GM19043 (cell line): Measurements from ENCODE around the gene NTRK3.

Experiments
- ATAC-seq: cut with Tn5 transposase; IDR thresholded peaks from one replicate; pipeline ENCODE4 v1.9.1; 2021; ENCODE audit warnings: low read depth; ENCODE audit not compliant: unreplicated experiment

NTRK3 gene

GRCh38 chr15:87916208-87916607 lies 340.3 kb downstream of the NTRK3 start:
- no peak for ATAC-seq

- ATAC-seq: no peak
These were observed 346.2 kb downstream of the NTRK3 start for GRCh38 chr15:87910301-87910700.

DNA sequence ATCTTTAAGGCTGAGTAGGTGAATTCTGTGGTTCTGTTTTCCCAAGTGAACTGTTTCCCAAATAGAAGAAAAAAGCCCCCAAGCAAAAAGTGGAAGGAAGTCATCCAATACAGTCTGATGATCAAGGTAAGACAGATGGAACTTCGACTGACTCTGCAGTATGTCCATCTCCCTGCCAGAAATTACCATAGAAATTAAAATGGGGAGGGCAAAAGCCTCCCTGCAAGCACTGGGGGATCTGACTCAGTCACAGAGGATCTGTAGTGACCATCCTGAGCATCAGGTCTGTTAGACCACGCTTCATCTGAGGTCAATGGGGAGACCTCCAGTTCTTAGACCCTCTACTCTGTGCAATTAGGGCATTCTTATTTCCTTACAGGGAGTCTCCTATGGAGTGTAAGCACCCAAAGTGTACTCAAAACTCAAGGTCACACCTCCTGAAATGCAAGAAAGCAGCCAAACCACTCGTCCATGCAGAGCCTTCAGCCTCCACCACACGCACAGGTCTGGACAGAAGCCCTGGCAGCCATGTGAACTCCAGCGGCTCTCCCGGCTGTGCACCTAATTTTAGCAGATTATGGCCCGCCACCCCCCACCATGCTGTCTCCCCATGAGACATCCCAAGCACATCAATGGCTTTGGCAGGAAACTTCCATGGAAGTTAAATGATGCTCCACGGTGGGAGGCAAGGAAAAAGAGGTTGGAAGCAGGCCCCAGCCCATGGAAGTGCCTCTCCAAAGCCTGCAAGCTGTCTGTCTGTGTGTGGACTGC lies 348.7 kb downstream of the NTRK3 start:
- ATAC-seq: no peak

- no peak for ATAC-seq
These were observed 350.1 kb downstream of the NTRK3 start for GRCh38 chr15:87906444-87906843.

- ATAC-seq: no peak
These were observed 353.6 kb downstream of the NTRK3 start for GRCh38 chr15:87902772-87903426.

DNA sequence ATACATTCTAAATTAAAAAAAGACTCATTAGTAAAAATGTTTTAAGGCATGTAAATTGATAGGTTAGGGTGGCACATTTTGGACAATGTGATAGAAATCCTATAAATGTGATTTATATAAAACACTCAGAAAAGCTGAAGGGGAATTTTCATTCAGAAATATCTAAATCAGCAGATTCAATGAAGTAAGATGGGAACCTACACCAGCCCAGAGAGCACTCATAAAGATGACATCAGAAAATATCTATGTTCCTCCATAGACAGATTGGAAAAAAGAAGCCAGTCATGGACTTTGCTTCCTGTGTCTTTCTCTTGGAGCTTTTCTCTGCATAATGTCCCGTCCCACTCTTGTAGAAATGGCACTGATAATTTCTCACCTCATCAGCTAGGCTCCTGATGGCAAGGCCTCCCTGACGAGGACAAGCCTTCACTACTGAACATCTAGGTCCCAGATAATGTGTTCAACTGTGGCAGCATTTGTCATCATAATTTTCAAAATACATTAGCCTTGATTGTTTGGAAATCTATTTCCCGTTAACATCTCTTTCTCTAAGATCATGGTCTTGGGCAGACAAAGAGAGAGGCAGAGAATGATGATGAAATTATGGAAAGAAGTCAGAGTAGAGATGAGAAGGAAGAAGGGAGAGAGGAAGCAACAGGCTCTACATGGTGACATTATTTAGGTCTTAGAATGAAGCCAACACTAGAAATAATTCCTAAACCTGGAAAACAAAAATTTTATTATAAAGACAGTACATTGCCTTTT lies 354.4 kb downstream of the NTRK3 start:
- no peak for ATAC-seq

DNA sequence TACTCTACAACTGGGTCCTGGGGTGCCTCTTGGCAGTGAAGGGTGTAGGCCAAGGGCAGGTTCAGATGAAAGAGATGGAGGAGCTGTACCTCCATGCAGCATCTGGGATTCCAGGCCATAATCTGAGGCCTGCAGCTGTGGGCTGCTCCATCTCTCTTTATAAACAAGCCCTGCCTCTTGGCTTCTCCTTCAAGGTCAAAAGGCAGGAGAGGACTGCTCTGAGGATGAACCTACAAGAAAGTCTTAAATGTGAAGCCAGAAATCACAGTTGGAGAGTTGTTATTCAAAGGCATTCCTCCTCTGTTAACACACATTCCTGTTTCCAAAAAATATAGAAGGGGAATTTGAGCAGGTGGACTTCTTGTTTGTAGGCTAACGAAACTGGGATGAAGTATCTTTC lies 355.5 kb downstream of the NTRK3 start:
- no peak for ATAC-seq

- no peak for ATAC-seq
These were observed 359.6 kb downstream of the NTRK3 start for GRCh38 chr15:87896936-87897335.

DNA sequence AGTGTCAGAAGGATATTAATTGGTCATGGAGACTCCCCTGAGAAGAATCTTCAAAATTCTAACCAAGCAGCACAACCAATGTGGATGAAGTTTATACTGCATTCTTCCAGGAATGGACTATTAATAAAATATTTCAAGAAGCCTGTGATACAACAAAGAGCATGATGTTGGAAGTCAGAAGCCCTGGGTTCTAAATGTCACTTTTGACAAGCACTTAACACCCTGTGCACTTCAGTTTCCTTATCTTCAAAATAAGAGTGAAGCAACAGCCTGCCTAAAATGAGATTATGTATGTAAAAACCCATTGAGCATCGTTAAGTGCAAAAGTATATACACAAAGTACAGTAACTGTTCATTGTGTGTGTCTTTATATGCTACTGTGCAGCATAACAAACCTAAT lies 369.4 kb downstream of the NTRK3 start:
- no peak for ATAC-seq

DNA sequence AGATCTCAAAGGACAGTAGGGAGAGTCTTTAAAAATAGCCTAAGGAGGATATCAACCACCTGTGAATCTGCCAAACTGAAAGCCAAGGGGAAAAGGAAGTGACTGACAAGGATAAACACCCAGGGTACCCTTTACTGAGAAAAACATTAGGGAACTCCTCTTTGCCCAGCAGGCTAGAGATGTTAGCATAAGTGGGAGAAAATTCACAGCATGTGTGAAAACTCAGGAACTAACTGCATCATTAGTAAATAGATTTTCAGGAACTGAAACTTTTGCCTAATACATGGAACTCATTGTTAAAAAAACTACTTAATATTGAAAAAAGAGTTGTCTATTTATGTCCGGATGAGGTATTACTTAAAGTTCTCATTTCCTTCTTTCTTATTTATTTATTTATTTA lies 375.5 kb downstream of the NTRK3 start:
- no peak for ATAC-seq

DNA sequence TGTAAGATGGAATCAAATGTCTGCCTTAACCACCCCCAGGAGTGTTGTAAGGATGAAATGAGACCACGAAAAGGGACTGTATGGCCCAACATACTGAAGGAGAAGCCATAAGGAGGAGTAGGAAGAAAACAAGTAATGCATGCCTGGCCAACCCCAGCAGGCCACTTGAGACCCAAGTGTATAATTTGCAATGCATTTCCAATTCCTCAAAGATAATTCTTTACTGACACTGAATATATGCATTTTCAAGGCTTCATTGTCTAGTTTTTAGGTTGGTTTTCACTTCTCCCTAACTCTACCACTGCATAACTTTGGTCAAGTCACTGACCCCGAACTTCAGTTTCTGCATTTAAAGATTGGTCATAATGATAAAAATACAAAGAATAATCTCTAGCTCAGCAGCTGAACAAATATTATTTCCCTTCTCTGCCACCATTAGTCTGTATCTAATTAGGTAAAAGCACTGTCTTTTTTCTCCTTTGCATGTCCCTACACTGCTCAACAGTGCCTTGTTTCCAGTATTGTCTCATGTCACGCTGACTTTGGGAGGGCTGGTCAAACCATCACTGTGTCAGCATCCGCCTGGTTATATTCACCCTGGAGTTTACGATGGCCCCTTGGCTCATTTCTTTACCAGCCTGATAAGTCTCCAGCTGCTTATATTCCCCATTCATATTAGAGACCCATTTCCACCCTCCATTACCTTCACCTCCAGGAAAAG lies 378.6 kb downstream of the NTRK3 start:
- no peak for ATAC-seq

DNA sequence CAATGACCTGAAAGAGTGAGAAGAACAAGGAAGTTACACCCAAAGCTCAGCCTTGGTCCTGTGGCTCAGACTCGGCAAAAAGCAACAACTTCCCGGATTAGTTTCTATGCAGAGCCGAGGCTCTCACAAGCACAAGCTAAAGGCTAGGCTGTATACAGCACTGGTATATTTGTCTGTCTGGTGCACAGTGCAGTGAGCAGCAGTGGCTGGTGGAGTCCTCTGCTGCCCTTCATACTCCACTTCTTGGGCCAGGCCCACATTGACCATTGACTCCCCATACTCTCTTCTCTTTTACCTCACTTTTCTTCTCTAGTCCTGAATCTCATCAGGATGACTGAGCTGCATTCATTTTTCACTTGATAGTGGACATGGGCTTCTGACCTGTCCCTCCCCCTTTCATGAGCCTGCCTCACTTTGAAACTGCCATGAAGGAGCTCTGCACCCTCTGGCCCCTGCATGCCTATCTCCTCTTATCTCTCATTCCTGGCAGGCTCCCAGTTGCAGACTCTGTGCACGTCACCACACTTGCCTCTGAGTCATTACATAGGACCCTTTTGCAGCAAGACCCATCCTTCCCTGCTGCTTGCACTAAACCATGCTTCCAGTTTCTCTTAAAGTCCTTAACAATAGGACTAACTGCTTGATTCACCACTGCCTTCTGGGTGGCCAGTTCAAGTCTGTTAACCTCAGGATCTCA lies 379.3 kb downstream of the NTRK3 start:
- ATAC-seq: no peak

- no peak for ATAC-seq
These were observed 381.4 kb downstream of the NTRK3 start for GRCh38 chr15:87874896-87875711.

DNA sequence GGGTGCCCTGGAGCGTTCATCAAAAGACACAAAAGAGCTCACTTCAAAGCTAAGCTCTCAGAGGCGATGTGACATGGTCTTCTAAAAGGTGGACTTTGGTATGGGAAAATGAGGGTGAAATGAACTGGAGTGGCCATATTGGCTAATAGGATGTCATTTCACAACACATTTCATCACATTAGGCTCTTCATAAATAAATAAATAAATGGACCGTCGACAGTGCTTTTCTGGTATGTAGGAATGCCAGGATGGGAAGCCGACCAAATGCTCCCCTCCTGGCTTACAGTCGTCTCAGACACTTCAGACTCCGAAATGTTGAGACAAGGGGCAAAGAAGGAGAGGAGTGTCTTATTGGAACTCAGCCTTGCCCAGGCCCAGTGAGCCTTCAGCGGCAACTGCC lies 383.0 kb downstream of the NTRK3 start:
- no peak for ATAC-seq

DNA sequence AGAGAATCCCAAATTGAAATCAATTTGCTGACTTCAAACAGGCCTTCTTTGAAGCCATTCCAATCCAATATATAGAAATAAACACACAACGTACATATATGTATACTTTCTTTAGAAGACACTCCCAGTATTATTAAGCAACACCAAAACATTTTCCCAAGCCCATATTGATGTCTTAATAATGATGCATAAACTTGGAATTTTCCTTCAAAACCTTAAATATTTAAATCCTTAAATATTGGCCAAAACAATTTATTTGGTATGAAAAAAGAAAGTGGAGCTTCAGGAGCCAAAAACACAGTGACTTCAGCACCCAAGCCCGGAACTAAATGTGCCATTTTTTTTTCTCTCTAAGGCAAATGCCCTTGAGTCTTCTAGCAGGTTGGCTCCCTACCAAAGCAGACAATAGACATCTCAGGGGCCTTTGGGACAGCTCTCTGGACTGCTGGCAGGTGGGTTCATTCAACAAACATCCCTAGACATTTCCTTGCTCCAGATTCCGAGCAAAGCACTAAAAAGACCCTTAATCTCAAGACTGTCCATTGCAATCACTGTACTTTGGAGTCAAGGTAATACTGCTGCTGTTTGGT lies 384.7 kb downstream of the NTRK3 start:
- ATAC-seq: no peak

DNA sequence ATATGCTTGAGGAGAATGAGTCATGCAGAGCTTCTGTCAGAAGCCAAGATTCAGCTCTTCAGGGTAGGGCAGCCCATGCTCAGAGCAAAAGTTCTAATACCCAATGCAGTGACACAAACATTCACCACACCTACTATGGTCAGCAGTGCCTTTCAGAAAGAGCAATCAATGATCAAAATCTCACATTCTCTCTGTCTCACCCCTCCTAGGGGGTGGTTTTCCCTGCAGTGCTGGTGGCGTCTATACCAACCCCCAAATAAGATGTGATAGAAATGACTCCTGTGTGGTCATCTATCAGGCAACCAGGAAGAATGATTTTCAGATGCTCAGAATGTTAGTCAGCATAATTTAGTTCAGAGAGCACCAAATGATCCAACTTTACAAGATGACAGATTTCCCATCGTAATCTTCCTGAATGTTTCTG lies 385.3 kb downstream of the NTRK3 start:
- ATAC-seq: no peak

DNA sequence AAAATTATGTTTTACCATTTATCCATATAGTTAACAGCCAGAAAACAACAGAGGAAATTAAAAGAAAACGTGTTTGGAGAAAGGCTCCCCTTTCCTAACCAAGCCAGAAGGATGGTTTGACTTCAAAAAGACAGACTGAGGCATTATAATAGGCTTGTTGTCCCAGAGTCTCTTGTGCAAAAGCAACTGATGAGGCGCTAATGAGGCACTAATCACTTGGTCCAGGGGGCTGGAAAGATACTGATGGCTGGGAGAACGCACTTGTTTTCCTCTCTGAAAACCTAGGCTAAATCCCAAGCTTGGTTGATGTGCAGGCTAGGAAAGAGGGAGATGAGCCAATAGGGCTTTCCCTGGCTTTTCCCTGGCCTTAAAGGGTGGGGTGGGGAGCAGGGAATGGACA lies 389.6 kb downstream of the NTRK3 start:
- no peak for ATAC-seq

- no peak for ATAC-seq
These were observed 393.4 kb downstream of the NTRK3 start for GRCh38 chr15:87863152-87863551.

- no peak for ATAC-seq
These were observed 395.8 kb downstream of the NTRK3 start for GRCh38 chr15:87860743-87861142.
